HG03045 (cell line): Measurements from ENCODE around the gene STARD13.

ENCODE experiments used
- ATAC-seq: cut with Tn5 transposase; IDR thresholded peaks from one replicate; pipeline ENCODE4 v1.9.1; 2021; ENCODE audit warnings: mild to moderate bottlenecking, moderate library complexity; ENCODE audit not compliant: unreplicated experiment

Gene STARD13

GRCh38 chr13:33204130-33204927 lies 81.2 kb downstream of the STARD13 start:
- ATAC-seq, result no peak

- ATAC-seq, result no peak
Measured at GRCh38 chr13:33202644-33203169, 82.8 kb downstream of the STARD13 start.

GRCh38 chr13:33201659-33202058 lies 83.9 kb downstream of the STARD13 start:
- no peak for ATAC-seq

- no peak for ATAC-seq
Measured at GRCh38 chr13:33199289-33199850, 86.2 kb downstream of the STARD13 start.

- no peak for ATAC-seq
Measured at GRCh38 chr13:33197541-33197971, 88.0 kb downstream of the STARD13 start.

- no peak for ATAC-seq
Measured at GRCh38 chr13:33196767-33197166, 88.8 kb downstream of the STARD13 start.

GRCh38 chr13:33195693-33196464 lies 89.7 kb downstream of the STARD13 start:
- ATAC-seq, result no peak

GRCh38 chr13:33194820-33195692 lies 90.5 kb downstream of the STARD13 start:
- ATAC-seq, result peak; percentile 87

- ATAC-seq, result no peak
Measured at GRCh38 chr13:33193428-33193974, 92.1 kb downstream of the STARD13 start.

- ATAC-seq, result no peak
Measured at GRCh38 chr13:33191425-33192210, 93.9 kb downstream of the STARD13 start.

GRCh38 chr13:33189470-33189869 lies 96.1 kb downstream of the STARD13 start:
- ATAC-seq, result no peak

- peak; percentile 66 for ATAC-seq
Measured at GRCh38 chr13:33188093-33188882, 97.3 kb downstream of the STARD13 start.

- no peak for ATAC-seq
Measured at GRCh38 chr13:33186861-33187291, 98.7 kb downstream of the STARD13 start.

- ATAC-seq, result no peak
Measured at GRCh38 chr13:33185853-33186252, 99.7 kb downstream of the STARD13 start.

GRCh38 chr13:33184530-33184929 lies 101.0 kb downstream of the STARD13 start:
- ATAC-seq, result no peak

GRCh38 chr13:33184112-33184490 lies 101.5 kb downstream of the STARD13 start:
- ATAC-seq, result no peak

GRCh38 chr13:33183431-33184111 lies 102.0 kb downstream of the STARD13 start:
- ATAC-seq, result no peak

- ATAC-seq, result no peak
Measured at GRCh38 chr13:33182729-33183128, 102.8 kb downstream of the STARD13 start.
